GM18868 (cell line): ENCODE results near the gene PDGFA.

Experiments used
- ATAC-seq: cut with Tn5 transposase; IDR thresholded peaks from one replicate; pipeline ENCODE4 v1.9.1; 2021; ENCODE audit warnings: mild to moderate bottlenecking, moderate library complexity; ENCODE audit not compliant: unreplicated experiment

PDGFA gene

DNA sequence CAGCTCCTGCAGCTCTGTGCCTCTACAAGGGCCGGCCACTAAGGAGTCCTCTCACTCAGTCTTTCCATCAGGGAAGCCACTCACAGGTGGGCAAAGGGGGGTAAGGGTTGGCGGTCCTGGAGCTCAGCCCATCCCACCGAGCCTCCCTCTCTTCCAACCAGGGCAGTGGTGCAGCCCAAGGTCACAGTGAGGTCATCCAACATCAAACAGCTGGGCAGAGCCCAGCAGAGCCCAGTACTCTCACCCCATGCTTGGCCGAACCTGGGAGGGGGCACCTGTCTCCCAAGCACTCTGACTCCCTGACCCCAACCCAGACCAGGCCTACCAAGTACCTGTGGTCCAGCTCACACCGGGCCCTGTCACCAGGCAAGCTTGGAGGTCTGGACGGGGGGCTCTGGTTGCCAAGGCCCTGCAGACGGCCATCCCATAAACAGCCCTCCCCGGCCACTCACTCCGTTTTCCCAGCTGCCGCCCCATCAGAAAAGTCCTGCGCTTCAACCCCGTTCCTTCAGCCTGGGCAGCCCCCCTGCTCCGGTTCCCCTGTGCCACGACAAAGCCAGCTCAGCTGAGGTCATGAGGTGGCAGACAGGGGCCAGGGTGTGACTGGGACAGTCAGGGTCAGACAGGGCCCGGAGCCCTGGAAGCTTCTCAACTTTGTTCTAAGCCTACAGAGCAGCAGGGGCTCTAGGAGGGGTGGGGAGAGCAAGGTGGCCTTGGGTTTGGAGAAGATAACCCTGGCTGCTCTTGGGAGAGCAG is 27.5 kb downstream of the PDGFA start:
- ATAC-seq, result no peak

DNA sequence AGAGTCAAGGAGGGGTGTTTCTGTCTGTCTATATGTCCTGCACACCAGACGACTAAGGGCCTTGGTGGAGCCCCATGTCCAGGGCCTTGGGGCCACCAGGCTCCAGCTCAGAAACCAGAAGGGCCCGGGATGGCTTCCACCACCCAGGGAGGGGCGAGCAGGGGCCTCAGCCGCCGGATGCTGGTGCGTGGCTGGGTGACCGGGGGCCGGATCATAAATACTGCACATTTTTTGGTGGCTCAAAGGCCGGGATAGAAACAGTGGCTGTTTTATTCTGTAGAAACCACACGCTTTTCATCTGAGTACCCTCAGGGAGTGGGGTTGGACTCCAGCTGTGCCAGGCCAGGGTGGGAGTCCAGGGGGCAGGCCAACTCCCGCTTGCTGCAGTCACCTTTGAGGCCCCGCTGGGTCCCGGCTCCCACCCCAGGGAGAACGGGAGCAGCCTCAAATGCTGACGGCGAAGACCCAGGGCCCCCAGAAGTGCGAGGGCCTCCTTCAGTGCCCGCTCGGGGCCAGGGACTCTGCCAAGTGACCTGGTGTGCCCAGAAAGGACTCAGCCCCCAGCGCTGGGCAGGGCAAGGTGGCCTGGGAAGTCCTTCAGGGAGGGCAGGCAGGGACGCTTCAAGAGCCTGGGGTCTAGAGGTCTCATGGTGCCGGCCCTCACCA is 28.2 kb downstream of the PDGFA start:
- ATAC-seq, result no peak

DNA sequence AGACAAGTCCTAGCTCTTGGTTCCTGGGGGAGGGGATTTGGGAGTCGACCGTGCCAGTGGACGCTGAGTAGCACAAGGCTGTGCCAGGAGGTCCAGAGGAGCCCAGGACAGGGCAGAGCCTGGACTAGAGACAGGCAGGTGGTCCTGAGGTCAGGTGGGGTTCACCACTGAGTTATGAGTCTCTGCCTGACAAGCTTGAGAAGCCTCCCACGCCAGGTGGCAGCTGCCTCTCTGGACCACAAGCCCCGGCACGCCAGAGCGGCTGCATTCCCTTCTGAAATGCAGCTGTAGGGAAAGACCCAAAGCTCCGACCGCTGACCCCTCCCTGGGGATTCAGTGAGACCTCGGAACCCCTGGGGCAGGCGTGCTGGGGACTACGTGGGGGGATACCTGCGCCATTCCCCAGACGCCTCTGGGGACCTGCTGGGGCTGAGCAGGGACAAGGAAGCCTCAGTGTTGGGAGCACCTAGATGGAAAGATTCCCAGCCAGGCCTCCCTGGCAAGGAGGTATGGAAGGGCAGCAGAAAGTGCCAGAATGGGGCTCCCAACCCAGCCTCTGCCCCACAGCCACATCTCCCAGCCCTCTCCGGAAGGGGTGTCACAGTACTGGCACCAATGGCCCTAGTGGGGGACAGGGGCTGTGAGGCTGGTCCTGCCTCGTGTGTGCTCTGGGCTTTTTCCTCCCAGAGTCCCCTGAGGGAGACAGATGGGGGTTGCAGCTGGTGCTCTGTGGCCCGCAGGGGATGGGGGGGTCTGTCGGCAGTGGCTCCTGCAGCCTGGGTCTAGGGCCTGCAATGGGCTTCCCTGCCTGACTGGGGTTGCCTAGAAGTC is 29.0 kb downstream of the PDGFA start:
- ATAC-seq, result no peak

DNA sequence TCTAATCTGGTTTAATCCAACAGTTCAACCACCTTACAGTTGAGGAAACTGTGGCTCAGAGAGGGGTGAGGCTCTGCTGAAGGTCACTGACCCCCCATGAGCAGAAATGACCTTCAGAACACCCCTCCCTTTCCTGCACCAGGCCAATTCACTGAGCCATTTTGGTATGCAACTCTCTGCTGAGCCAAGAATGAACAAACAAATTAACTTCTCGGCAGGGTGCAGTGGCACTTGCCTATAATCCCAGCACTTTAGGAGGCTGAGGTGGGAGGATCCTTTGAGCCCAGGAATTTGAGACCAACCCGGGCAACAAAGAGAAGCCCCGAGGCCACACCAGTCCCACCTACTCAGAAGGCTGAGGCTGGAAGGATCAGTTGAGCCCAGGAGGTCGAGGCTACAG is 29.8 kb downstream of the PDGFA start:
- ATAC-seq, result no peak

DNA sequence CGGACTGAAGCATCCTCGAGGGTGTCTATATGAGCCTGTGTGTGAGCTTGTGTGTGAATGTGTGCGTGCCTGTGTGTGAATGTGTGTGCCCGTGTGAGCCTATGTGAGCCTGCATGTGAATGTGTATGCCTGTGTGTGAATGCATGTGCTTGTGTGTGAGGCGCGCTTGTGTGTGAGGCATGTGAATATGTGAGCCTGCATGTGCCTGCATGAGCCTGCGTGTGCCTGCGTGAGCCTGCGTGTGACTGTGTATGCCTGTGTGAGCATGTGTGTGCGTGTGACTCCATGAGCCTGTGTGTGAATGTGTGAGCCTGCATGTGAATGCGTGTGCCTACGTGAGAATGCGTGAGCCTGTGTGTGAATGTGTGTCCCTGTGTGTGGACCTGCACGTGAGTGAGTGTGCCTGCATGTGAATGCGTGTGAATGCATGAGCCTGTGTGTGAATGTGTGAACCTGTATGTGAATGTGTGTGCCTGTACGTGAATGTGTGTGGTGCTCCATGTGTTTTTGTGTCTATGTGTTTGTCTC is 33.4 kb downstream of the PDGFA start:
- ATAC-seq, result no peak

DNA sequence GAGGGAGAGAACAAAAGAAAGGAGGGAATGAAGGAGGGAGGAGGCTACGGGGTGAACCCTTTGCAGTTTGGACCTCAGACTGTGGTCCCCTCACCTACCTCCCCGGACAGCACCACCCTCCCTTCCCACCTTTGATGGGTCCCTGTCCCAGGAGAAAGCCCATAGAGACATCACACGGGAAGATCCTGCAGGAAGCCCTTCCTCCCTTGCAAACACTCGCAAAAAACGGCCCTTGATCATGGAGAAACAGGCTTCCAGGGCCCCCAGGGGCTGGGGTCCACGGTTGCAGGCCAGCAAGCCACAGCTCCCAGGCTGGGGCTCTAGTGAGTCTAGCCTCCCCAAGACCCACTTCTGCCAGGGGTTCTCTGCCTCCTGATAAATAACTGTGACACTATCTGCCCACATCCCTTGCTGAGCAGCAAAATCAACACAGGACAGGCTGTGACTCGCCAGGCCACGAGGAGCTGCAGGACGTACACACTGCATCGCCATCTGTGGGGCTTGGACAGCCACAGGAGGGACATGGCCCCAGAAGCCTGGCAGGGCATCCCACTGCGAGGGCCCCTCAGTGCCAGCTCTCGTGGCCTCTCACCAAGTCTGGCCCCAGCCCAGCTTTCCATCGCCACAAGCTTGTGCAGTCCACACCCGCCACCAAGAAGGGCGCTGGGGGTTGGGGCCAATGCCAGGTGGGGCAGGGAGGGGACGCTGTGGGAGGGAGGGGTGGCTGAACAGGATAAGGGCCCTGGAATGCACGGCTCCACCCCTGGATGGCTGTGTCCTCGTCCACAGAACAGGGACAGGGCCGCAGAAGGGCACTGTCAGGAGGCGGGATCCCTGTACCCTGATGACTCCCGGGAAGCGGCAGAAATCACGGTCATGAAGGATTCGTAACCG is 34.2 kb downstream of the PDGFA start:
- no peak for ATAC-seq

DNA sequence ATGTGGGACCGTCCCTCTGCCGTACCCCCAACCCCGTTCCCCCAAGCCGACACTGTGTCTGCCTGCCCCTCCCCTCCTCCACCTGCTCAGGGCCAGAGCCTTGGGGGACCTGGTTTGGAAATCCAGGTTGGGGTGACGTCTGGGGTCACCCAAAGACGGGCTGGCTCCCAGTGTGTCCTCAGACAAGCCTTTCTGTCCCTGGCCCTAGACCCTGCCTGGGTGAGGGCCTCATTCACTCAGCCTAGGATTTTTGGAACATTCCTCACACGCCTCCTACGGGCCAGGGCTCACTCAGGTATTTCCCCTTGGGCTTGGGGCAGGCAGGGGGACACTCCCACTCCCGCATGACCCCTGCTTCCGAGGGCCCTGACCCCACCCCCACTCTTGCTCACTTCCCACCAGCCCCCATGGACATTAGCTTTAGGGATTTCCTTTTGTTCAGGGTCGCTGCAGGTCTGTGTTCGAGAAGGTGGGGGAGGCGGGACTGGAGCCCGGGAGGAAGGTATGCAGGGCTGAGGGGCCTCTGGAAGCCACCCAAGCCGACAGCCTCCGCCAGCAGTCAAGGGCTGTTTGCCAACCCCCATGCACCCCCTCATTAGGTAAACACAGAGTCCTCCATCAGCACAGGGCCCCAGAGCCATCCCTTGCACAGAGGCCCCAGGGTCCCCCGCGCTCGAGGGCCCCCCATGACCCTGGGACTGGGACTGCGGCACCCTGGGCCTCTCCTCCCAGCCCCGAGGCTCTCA is 35.1 kb downstream of the PDGFA start:
- ATAC-seq, result no peak

DNA sequence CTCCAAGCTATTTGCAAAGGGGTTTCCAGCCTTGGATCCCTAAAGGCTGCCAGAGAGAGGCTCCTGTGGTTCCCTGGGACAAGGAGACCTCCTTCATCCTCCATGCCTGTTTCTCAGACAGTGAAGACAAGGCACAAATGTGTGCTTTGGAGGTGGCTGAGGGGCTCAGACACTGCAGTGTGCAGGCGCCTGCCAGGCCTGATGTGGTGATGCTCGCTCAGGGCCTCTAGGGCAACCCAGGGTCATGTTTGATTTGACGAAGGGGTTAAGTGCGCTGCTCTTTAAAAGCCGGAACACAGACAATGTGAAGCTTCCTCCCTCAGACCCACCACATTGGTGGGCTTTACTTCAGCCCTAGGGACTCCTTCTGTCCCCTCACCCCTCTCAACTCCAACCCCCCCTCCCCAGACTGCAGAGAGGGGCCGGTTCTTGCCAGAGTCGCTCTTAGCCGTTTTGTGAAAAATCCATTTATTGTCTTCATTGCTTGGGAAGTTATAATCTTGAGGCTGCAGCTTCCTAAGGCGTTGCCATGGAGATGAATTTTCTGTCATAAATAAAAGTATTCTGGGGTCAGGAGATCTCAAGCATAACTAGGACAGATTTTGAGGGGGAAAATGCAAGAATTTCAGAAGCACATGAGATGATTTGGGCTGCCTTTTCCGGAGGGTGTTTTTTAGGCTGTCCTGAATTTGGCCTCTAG is 35.8 kb downstream of the PDGFA start:
- ATAC-seq, result no peak

DNA sequence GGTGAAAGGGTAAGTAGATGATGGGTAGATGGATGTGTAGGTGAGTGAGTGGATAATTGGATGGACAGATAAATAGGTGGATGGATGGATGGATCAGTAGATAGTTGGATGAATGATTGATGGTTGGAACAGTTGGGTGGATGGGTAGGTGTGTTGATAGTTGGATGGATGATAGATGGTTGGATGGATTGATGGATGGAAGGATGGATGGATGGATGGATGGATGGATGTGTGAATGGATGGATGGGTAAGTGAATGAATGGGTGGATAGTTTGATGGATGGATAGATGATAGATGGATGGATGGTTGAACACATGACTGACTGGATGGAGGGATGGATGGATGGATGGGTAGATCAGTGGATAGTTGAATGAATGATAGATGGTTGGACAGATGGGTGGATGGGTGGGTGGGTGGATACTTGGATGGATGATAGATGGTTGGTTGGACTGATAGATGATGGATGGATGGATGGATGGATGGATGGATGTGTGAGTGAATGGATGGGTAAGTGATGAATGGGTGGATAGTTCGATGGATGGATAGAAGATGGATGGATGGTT is 37.0 kb downstream of the PDGFA start:
- ATAC-seq, result no peak

DNA sequence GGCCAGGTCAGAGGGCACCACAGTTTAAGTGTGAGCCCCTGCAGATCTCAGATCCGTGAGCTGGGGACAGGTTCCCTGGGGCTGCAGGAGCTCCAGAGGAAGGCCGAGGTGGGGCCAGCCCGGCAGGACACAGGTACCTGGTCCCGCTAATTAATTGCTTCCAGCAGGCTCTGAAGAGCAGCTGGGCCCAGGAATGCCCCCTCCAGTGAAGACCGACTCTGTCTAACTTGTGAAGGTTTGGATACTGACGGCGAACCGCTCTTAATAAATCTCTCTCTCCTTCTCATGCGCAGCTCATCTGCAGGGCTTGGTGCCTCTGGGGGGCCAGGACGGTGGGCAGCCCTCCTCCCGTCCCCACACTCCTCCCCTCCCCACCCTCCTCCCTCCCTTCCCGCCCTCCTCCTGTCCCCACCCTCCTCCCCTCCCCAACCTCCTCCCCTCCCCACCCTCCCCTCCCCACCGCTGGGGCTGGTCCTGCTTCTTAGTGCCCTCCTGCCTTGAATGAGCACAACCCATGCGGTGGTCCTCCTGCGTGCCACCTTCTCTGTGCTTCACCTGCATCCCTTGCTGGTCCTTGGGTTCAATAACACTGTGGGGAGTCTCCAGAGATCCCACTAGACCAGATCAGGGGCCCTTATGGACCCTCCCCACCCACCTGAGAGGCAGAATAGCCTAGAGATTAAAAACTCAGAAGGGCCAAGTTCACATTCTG is 38.3 kb downstream of the PDGFA start:
- ATAC-seq, result no peak

DNA sequence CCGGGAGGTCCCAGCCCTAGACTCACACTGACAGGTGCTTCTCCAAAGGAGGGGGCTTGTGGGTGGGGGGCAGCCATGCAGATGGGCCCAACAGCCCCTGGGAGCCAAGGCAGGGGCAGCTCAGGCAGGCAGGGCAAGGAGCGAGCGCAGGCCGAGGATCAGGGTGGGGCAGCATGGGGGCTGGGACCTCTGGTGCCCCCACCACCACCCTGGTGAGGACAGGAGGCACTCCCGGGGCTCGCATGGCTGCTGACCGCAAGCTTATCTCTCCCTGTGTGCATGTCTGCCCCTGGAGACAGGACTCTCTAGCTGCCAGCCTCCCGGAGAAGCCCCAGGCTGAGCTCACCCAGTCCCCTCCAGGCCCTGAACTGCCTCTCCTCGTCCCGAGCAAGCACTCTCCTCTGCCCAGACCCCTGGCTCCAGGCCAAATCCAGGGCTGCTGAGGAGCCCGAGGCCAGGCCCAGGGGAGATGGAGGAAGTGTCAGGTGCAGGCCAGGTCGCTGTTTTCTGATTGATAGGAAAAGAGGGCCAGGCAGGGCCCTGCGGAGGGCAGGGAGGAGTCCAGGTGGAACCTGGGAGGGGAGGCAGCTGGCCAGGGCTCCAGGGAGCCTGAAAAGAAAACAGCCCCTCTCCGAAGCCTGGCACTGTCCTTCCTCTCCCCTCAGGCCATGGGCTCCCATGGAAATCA is 39.0 kb downstream of the PDGFA start:
- no peak for ATAC-seq

DNA sequence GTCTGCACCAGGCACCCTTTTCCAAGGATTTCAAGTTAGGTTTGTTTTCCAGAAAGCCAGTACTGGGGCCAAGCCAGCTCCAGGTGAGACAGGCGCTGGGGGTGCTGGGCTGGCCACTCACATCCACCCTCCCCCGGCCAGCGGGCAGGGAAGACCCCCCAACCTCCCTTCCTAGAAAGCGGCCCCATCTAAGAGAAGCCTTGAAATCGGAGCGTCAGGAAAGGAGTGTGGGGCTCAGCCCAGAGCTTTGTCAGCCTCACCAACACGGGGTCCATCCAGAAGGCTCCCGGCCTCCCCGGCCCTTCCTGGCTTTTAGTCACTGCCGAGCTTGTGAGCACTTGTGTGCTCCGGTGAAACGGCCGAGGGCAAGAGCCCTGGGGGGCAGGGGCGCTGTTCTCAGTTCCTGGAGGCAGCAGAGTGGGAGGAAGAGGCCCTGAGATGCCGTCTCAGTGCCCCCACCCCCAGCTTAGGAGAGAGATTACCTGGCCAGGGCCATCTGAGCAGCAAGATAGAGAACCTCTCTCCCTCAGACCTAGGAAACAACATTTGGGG is 39.6 kb downstream of the PDGFA start:
- ATAC-seq, result no peak

DNA sequence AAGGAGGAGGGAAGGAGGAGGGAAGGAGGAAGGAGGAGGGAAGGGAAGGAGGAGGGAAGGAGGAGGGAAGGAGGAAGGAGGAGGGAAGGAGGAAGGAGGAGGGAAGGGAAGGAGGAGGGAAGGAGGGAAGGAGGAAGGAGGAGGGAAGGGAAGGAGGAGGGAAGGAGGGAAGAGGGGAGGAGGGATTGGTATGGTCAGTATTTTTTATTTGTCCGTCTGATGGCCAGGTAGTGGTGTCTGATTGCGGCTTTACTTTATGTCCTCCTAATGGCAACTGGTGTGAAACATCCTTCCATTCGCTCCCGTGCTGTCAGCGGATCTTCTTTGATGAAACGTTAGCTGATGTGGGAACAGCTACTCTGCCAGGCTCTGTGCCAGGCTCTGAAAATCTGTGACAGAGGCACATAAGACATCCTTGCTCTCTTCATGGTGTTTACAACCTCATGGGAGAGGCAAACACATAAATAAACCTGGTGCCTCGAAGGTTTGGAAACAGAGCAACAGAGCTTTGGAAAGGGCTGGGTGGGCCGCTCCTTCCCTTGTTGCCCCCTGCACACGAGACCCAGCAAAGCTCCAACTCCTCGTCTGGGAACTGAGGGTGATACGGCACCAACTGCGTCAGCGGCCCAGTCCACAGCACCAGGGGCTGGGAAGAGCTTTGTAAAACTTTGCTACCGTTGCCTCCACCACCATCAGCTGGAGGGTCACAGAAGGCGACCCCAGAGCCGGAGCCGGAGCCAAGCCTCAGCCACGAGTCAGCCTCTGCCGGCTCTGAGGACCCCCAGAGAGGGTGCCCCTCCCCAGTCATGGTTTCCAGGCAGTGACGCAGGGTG is 40.3 kb downstream of the PDGFA start:
- ATAC-seq, result no peak

DNA sequence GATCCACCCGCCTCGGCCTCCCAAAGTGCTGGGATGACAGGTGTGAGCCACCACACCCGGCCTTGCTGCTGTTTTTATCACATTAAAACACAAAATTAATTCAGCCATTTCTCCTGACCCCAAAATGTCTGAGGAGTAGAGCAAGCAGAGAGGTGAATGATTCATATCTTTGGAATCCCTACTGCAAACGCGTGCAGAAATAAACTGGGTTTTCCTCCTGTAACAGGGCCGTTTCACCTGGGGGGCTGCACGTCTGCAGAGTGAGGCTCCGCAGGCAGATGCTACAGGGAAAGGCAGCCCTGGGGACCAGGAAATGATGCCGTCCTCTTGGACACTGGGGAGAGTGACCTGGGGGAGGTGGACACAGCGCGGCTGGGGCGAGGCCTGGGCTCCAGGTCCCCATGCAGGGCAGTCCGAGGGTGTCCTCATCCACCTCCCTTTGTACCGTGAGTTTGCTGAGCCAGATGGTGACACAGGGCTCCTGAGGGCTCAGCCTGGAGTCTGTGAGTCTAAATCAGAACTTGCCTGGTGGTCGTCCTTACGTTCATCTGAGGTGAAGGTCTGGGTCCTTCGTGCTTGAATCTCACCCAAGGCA is 41.9 kb downstream of the PDGFA start:
- ATAC-seq, result no peak

DNA sequence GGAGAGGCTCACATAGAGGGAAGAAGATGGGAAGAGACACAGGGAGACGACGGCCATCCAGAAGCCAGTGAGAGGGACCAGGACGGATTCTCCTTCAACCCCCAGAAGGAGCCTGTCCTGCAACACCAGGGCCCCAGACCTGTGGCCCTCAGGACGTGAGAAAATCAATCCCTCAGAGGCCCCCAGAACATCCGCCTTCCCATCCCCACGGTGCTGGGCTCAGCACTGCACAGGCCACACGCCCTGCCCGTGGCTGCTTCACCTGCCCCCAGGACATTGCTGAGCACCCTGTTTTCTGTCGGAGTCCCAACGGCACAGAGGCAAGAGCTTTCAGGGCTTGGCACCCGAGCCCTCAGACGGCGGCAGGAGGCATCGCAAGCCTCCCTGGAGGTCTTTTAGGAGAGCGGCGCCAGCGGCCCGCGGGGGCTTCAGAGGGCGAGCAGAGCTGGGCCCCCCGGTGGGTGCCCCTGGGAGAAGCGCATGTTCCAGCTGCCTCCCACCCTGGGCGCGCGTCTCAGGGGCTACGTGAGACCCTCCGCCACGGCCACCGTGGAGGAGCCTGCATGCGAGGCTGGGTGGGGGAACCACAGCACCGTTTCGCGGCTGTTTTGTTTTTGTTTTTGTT is 42.8 kb downstream of the PDGFA start:
- no peak for ATAC-seq

DNA sequence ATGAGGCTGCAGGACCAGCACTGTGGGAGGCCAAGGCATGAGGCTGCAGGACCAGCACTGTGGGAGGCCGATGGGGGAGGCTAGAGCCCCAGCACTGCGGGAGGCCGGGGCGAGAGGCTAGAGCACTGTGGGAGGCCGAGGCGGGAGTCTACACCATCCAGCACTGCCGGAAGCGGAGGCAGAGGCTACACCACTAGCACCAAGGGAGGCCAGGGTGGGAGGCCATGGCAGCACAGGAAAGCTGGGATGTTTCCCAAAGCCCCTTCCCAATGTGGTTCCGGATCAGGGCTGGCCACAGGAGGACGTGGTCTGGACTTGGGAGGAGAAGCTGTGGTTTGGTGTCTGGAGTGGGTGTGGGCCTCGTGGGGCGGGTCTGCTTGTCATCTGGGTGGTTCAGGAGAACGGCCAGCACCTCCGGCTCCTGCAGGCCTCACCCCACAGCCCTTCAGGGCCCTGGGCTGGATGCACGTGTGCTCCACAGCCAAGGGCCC is 43.6 kb downstream of the PDGFA start:
- ATAC-seq, result no peak
